Measurements from ENCODE around the gene TRIM62. TPM values are rescaled to one million over a fixed set of nuclear protein-coding genes. Genes with fewer than 3 reads are reported as not detected.
"Not testable (repeated sequence)": the region's sequence is repeated elsewhere in the genome, so short reads cannot be mapped to it uniquely, and the experiment has no call there.

Gene TRIM62
- total RNA-seq, 1 experiment from 2014 or later: 13.5 TPM

DNA sequence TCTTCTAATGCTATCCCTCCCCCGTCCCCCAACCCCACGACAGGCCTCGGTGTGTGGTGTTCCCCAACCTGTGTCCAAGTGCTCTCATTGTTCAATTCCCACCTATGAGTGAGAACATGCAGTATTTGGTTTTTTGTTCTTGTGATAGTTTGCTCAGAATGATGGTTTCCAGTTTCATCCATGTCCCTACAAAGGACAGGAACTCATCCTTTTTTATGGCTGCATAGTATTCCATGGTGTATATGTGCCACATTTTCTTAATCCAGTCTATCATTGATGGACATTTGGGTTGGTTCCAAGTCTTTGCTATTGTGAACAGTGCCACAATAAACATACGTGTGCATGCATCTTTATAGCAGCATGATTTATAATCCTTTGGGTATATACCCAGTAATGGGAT is 57.2 kb downstream of the TRIM62 start:
- in situ Hi-C loops (cut with HindIII; ENCODE audit: low pct_unique_long_range_greater_than_20kb, low sequenced_read_pairs); DNase-seq (ENCODE audit: low read depth, low spot score): not testable (repeated sequence)

- no peak for DNase-seq (ENCODE audit: low read depth, low spot score)
- in situ Hi-C loops (cut with HindIII; ENCODE audit: low pct_unique_long_range_greater_than_20kb, low sequenced_read_pairs): no loop called here
These were observed 58.6 kb downstream of the TRIM62 start for GRCh38 chr1:33123266-33123665.

GRCh38 chr1:33122483-33123178 is 59.2 kb downstream of the TRIM62 start:
- in situ Hi-C loops (cut with HindIII; ENCODE audit: low pct_unique_long_range_greater_than_20kb, low sequenced_read_pairs): no loop called here
- no peak for DNase-seq (ENCODE audit: low read depth, low spot score)

DNA sequence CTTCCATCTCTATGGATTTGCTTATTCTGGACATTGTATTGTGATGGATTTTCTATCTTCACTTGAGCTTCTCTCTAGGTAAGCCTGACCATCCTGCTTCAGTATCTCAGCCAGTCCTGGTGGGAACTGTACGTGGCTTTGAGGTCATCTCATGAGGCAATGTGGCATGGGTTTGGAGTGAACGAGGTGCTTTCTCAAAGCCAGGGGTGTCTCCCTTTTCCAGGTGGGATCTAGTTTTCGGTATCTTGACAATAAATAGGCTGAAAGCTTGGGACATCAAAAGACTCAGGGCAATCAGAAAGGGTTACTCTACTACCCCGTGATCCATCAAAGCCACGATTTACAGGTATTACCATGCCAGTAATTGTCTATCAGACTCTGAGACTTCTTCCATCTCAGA is 60.1 kb downstream of the TRIM62 start:
- no peak for DNase-seq (ENCODE audit: low read depth, low spot score)
- in situ Hi-C loops (cut with HindIII; ENCODE audit: low pct_unique_long_range_greater_than_20kb, low sequenced_read_pairs): no loop called here

DNA sequence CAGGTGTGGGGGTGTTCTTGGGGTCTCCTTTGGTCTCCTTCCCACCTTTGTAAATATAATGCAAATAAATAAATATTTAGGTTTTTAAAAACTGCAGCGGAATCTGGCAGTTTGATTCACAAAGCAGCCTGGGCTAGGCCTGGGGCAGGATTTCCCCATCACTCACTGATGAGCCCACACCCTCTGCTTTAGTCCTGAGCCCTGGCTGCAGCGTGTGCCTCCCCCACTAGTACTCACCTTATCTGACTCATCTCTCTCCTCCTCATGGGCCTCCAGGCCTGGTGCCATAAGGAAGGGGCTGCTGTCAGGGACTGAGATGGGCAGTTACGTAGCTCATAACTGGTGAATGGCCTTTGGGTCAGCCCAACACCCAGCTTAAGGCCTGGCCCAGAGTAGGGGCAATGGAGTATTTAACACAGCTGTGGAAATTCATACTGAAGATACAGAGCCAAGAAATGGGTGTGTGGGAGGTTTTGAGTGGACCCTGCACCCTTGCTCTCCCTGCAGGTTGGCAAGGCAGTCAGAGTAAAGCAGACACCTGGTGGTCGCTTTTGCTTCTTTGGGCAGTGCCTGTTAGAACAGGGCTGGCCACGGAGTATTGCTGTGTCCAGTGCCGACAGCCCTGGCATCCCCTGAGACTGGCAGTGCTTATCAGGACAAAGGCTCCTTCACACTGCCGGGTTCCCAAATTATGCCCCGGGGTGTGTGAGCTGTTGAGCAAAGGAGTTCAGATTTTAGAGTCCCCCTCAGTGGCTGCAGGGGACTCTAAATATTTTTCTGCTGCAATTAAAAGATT is 61.2 kb downstream of the TRIM62 start:
- in situ Hi-C loops (cut with HindIII; ENCODE audit: low pct_unique_long_range_greater_than_20kb, low sequenced_read_pairs): no loop called here
- DNase-seq (ENCODE audit: low read depth, low spot score): peak; percentile 41

GRCh38 chr1:33119532-33120217 is 62.2 kb downstream of the TRIM62 start:
- DNase-seq (ENCODE audit: low read depth, low spot score): no peak
- in situ Hi-C loops (cut with HindIII; ENCODE audit: low pct_unique_long_range_greater_than_20kb, low sequenced_read_pairs): no loop called here

DNA sequence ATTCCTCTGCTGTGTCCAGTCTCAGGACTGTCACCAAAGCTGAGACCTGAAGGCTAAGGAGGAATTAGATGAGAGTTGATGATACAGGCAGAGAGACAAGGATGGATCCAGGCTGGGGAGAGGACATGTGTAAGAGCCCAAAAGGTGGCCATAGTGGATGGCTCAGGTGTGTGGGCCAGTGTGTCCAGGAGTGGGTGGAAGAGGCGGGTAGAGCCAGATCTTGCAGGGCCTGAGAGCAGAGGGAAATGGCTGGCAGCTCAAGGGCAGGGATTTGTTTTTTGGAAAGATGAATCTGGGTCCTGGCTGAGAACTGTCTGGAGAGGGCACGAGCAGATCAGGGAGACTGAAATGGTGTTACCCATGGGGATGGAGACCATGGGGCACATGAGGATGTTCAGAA is 62.8 kb downstream of the TRIM62 start:
- in situ Hi-C loops (cut with HindIII; ENCODE audit: low pct_unique_long_range_greater_than_20kb, low sequenced_read_pairs): no loop called here
- no peak for DNase-seq (ENCODE audit: low read depth, low spot score)

- in situ Hi-C loops (cut with HindIII; ENCODE audit: low pct_unique_long_range_greater_than_20kb, low sequenced_read_pairs): no loop called here
- DNase-seq (ENCODE audit: low read depth, low spot score): no peak
These were observed 63.6 kb downstream of the TRIM62 start for GRCh38 chr1:33118274-33118673.

DNA sequence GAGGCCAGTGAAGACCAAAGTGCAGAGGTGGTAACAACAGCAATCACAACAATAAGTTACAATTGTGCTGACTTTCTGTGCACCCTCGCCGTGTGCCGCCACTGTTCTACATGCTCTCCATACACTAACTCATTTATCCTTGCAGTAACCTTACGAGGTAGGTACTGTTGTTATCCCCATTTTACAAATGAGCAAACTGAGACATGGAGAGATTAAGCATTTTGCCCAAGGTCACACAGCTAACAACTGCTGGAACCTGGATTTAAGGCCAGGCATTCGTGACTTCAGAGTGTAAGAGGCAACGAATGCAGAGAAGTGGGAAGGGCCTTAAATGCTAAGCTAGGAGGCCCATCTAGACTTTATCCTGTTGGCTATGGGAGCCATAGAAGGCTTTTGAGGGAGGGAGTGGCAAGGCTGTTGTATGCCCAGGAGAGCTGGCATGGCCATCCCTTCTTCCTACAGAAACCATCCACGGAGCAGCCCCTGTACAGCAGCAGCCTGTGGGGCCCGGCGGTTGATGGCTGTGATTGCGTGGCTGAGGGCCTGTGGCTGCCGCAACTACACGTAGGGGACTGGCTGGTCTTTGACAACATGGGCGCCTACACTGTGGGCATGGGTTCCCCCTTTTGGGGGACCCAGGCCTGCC is 64.3 kb downstream of the TRIM62 start:
- no peak for DNase-seq (ENCODE audit: low read depth, low spot score)
- in situ Hi-C loops (cut with HindIII; ENCODE audit: low pct_unique_long_range_greater_than_20kb, low sequenced_read_pairs): no loop called here

DNA sequence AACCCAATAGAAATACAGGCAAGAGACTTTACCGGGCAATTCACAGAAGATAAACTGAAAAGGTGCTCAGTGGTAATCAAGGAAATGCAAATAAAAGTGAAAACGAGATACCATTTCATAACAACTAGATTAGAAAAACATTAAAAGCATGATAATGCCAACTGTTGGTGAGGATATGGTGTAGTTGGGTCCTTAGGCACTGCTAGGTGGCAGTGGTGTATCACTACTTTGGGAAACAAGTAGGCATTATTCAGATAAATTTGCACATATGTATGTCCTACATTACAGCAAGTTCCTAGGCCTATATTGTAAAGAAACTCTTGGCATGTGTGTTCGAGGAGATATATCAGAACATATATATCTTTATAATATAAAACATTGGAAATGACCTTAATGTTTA is 69.9 kb downstream of the TRIM62 start:
- in situ Hi-C loops (cut with HindIII; ENCODE audit: low pct_unique_long_range_greater_than_20kb, low sequenced_read_pairs): no loop called here
- peak; percentile 60 for DNase-seq (ENCODE audit: low read depth, low spot score)

- in situ Hi-C loops (cut with HindIII; ENCODE audit: low pct_unique_long_range_greater_than_20kb, low sequenced_read_pairs): no loop called here
- DNase-seq (ENCODE audit: low read depth, low spot score): no peak
These were observed 71.4 kb downstream of the TRIM62 start for GRCh38 chr1:33110477-33110876.

- DNase-seq (ENCODE audit: low read depth, low spot score); in situ Hi-C loops (cut with HindIII; ENCODE audit: low pct_unique_long_range_greater_than_20kb, low sequenced_read_pairs): not testable (repeated sequence)
These were observed 81.8 kb downstream of the TRIM62 start for GRCh38 chr1:33100119-33100415.

DNA sequence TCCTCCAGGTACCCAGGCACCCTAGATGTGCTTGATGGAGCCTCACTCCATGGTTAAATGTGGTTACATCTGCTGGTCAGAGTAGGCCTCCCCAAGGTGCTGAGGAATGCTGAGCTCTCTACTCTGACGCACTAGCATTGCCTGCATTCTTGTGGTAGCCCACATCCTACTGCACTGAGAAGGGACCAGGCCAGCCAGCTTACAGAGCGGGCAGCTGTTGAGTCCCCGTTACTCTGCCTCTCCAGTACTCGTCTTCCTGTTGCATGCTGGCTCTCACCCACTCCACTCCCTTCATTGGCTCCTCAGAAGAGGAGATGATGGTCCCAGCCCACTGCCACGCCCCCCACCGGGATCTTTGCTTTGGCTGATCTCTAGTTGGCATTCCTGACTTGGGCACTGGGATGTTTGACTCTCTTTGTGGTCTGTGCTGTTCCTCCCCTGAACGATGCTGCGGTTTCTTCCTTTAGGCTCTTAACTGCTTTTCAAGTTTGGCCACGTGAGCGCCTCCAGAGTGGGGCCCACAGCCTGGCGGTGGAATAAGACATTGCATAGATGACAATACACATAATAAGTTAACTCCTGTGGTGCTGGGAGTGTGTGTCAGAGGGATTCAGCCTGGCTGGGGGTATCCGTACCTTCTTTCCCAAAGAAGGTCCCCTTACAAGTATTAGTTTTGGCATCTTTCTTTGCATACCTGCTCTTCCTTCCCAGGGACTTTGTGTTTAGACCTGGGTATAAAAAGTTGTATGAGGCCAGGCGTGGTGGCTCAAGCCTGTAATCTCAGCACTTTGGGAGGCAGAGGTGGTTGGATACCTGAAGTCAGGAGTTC is 82.3 kb downstream of the TRIM62 start:
- in situ Hi-C loops (cut with HindIII; ENCODE audit: low pct_unique_long_range_greater_than_20kb, low sequenced_read_pairs): no loop called here
- peak; percentile 99 for DNase-seq (ENCODE audit: low read depth, low spot score)

- DNase-seq (ENCODE audit: low read depth, low spot score): no peak
- in situ Hi-C loops (cut with HindIII; ENCODE audit: low pct_unique_long_range_greater_than_20kb, low sequenced_read_pairs): no loop called here
These were observed 83.5 kb downstream of the TRIM62 start for GRCh38 chr1:33098371-33098770.

DNA sequence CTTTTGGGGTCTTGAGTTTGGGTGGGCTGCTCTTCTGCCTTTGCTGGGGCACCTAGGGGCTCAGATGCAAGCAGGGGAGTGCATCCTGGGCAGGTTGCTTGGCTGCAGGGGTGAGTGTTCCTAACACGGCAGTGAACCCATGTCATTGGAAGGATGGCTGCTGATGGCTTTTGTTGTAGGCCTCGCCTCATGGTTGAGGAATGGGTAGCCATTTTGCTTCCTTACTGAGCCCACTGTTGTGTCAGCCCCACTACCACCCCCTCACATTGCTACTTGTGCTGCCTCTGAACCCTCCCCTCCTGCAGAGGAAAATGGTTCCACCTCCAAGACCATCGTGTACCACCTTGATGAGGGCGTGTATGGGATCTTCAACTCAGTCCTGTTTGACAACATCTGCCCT is 84.1 kb downstream of the TRIM62 start:
- DNase-seq (ENCODE audit: low read depth, low spot score): no peak
- in situ Hi-C loops (cut with HindIII; ENCODE audit: low pct_unique_long_range_greater_than_20kb, low sequenced_read_pairs): no loop called here

DNA sequence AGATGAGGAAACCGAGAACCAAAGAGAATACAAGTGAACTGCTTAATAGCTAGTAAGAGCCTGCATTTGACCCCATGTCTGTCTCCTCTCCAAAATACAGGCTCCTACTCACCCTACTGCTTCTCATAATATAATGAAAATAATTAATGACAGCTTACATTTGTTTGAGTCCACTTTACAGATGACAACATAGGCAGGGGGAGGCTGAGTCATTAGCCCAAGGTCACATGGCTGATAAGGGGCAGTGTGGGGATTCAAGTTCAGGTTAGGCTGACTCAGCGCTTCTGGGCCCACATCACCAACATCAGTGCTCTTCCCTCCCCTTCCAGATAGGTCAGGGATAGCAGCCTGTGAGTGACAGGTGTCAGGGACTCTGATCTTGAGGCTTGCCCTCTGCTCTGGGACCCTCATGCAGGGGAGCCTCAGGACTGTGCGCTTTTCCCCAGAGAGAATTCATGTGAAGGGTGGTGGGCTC is 84.7 kb downstream of the TRIM62 start:
- in situ Hi-C loops (cut with HindIII; ENCODE audit: low pct_unique_long_range_greater_than_20kb, low sequenced_read_pairs): no loop called here
- no peak for DNase-seq (ENCODE audit: low read depth, low spot score)

DNA sequence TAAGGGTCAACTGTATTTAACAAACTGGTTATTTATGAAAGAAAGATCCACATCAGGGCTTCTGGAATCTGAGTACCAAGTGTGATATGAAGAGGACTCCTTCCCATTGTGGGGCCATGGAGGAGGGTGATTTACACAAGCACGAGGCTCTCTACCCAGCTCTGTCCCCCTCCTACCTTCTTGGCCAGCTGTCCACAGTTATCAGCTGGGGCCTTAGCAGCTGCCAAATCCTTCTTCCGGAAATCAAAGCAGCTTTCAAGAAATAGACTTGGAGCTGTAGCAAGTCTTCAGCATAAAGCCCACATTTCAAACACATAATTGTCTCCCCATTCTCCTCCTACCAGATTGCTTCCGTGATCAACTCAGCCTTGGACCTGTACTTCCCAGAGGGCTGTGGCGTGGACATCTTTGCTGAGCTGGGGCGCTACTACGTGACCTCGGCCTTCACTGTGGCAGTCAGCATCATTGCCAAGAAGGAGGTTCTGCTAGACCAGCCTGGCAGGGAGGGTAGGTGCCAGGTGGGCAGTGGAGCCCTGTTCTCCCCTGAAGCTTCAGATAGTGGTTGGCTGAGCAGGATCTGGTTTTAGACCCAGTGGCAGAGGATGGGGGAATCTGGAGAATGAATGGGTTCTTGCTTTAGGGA is 85.4 kb downstream of the TRIM62 start:
- in situ Hi-C loops (cut with HindIII; ENCODE audit: low pct_unique_long_range_greater_than_20kb, low sequenced_read_pairs): no loop called here
- DNase-seq (ENCODE audit: low read depth, low spot score): no peak

All from SK-MEL-5 (cell line).